Neuronal stem cell (in vitro differentiated cells): Measurements from ENCODE around the gene MOCS1.
A peak's percentile ranks its signal among the peaks of the same experiment; 100 is the strongest.

Source experiments
- DNase-seq: peaks from one replicate; pipeline ENCODE4 v3.0.0-alpha.2; 2013; ENCODE audit warnings: low spot score
- H2AFZ ChIP-seq: one replicate; pipeline ENCODE4 v1.6.1; 2013; ENCODE audit warnings: mild to moderate bottlenecking, low read length, inconsistent platforms
- H2AK5ac ChIP-seq: 2 replicates; pipeline ENCODE4 v1.6.1; 2013; ENCODE audit warnings: low read depth, mild to moderate bottlenecking, inconsistent platforms, low read length, moderate library complexity, mixed read lengths
- H2BK120ac ChIP-seq: 2 replicates; pipeline ENCODE4 v1.6.1; 2013; ENCODE audit warnings: low read depth, mild to moderate bottlenecking, inconsistent platforms, low read length, moderate library complexity, mixed read lengths
- H2BK12ac ChIP-seq: one replicate; pipeline ENCODE4 v1.6.1; 2013; ENCODE audit warnings: low read length, inconsistent platforms
- H2BK15ac ChIP-seq: 2 replicates; pipeline ENCODE4 v1.6.1; 2013; ENCODE audit warnings: mild to moderate bottlenecking, low read length, inconsistent platforms, mixed read lengths
- H2BK5ac ChIP-seq: one replicate; pipeline ENCODE4 v1.6.1; 2013; ENCODE audit warnings: inconsistent platforms, mild to moderate bottlenecking, low read length, moderate library complexity
- H3K14ac ChIP-seq: one replicate; pipeline ENCODE4 v1.6.1; 2013; ENCODE audit warnings: low read length, inconsistent platforms
- H3K18ac ChIP-seq: 2 replicates; pipeline ENCODE4 v1.6.1; 2013; ENCODE audit warnings: low read length, inconsistent platforms
- H3K23ac ChIP-seq: 2 replicates; pipeline ENCODE4 v1.6.1; 2013; ENCODE audit warnings: low read depth, mild to moderate bottlenecking, mixed read lengths, low read length, inconsistent platforms; ENCODE audit not compliant: poor library complexity
- H3K27ac ChIP-seq: replicated peaks from 3 replicates; pipeline ENCODE4 v1.5.1; 2013; ENCODE audit warnings: low read length, inconsistent platforms
- H3K27me3 ChIP-seq, 3 experiments: 2 replicates each; pipeline ENCODE4 v1.6.1; 2013; ENCODE audit warnings: low read length in 3 of 3, mild to moderate bottlenecking in 2 of 3, inconsistent platforms in 1 of 3, low read depth in 1 of 3, mixed read lengths in 1 of 3, moderate library complexity in 1 of 3; ENCODE audit not compliant: control insufficient read depth in 3 of 3, insufficient read depth in 3 of 3
- H3K36me3 ChIP-seq, 2 donors: replicated peaks in 1 of 2; 2 replicates each; pipeline ENCODE4 v1.6.1; 2013; ENCODE audit warnings: low read length in 2 of 2; ENCODE audit not compliant: control insufficient read depth in 2 of 2, insufficient read depth in 2 of 2
- H3K4ac ChIP-seq: 2 replicates; pipeline ENCODE4 v1.6.1; 2013; ENCODE audit warnings: inconsistent platforms, mild to moderate bottlenecking, low read length, moderate library complexity
- H3K4me1 ChIP-seq, 2 donors: 1 replicate in 1 of 2; 2 replicates in 1 of 2; pipeline ENCODE4 v1.6.1; 2013; ENCODE audit warnings: low read length in 2 of 2, low read depth in 1 of 2; ENCODE audit not compliant: control insufficient read depth in 2 of 2, insufficient read depth in 1 of 2
- H3K4me2 ChIP-seq: one replicate; pipeline ENCODE4 v1.6.1; 2013; ENCODE audit warnings: mild to moderate bottlenecking, low read length, inconsistent platforms; ENCODE audit not compliant: insufficient read depth, poor library complexity, severe bottlenecking
- H3K4me3 ChIP-seq, 2 donors: 2 replicates each; pipeline ENCODE4 v1.5.1; 2013; ENCODE audit warnings: low read length in 2 of 2, mild to moderate bottlenecking in 2 of 2, inconsistent platforms in 1 of 2, moderate library complexity in 1 of 2
- H3K79me1 ChIP-seq: one replicate; pipeline ENCODE4 v1.6.1; 2013; ENCODE audit warnings: low read depth, mild to moderate bottlenecking, inconsistent platforms, low read length, moderate library complexity
- H3K9ac ChIP-seq: one replicate; pipeline ENCODE4 v1.6.1; 2013; ENCODE audit warnings: mild to moderate bottlenecking, low read depth, low read length, inconsistent platforms; ENCODE audit not compliant: poor library complexity
- H3K9me3 ChIP-seq, 2 donors: replicated peaks in 1 of 2; 2 replicates each; pipeline versions ENCODE3 to v1.6.1; 2013; ENCODE audit warnings: low read length in 2 of 2, mild to moderate bottlenecking in 2 of 2, inconsistent platforms in 1 of 2, low read depth in 1 of 2, mixed read lengths in 1 of 2, moderate library complexity in 1 of 2; ENCODE audit not compliant: control insufficient read depth in 2 of 2, insufficient read depth in 1 of 2
- H4K8ac ChIP-seq: one replicate; pipeline ENCODE4 v1.6.1; 2013; ENCODE audit warnings: low read depth, mild to moderate bottlenecking, inconsistent platforms, low read length, moderate library complexity
- H4K91ac ChIP-seq: one replicate; pipeline ENCODE4 v1.6.1; 2013; ENCODE audit warnings: low read length, low read depth, mild to moderate bottlenecking, inconsistent platforms; ENCODE audit not compliant: poor library complexity
- WGBS, 2 donors: extraction: QIAGEN DNeasy Blood & Tissue Kit; methylation state at CpG; one replicate each; pipeline ENCODE4 v1.1.7; 2013; ENCODE audit warnings: missing lambda C conversion rate in 2 of 2, mixed read lengths in 1 of 2; ENCODE audit not compliant: insufficient read length in 2 of 2, insufficient replicate concordance in 1 of 2; ENCODE audit errors: extremely low coverage in 2 of 2; 5-methylcytosine and 5-hydroxymethylcytosine counted together

MOCS1 gene

DNA sequence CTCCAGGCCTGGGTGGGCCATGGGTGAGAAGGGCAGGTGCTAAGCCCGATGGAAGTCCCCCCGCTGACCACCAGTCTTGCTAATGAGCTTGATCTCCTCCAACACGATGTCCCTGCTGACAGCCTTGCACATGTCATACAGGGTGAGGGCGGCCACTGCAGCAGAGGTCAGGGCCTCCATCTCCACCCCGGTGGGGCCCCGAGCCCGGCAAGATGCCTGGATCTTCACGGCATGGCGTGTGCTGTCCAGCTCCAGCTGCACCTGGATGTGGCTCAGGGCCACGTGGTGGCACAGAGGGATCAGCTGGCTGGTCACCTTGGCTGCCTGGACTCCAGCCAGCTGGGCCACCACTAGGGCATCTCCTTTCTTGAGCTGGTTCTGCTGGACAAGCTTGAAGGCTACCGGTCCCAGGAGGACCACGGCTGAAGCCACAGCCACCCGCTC, 27.9 kb downstream of the MOCS1 start:
- DNase-seq, result no peak
- H2BK15ac ChIP-seq, result no peak overlapping the region
- no peak overlapping the region for H3K27ac ChIP-seq
- H2AFZ ChIP-seq, result no peak overlapping the region
- H2BK5ac ChIP-seq, result no peak overlapping the region
- no peaks in the 10 kb centered on the region for H3K27me3 ChIP-seq
- no peak overlapping the region for H2AK5ac ChIP-seq
- no peak overlapping the region for H2BK12ac ChIP-seq
- no peak overlapping the region for H3K18ac ChIP-seq
- no peaks in the 10 kb centered on the region for H3K4me1 ChIP-seq
- H3K14ac ChIP-seq, result no peak overlapping the region
- H4K8ac ChIP-seq, result no peak overlapping the region
- no peak overlapping the region for H2BK120ac ChIP-seq
- no peak overlapping the region for H4K91ac ChIP-seq
- H3K23ac ChIP-seq, result no peak overlapping the region
- H3K4me2 ChIP-seq, result no peak overlapping the region
- H3K9ac ChIP-seq, result peak overlapping the region; percentile 25
- H3K4ac ChIP-seq, result no peak overlapping the region
- no peaks in the 10 kb centered on the region for H3K79me1 ChIP-seq
- no peaks in the 10 kb centered on the region for H3K9me3 ChIP-seq
- no CpG with 5 or more reads among the region's 13 CpGs for WGBS, 2 donors
- H3K36me3 ChIP-seq, result peaks cover 0 to 9% of the 10 kb centered on the region in 2 donors
- no peak overlapping the region for H3K4me3 ChIP-seq

GRCh38 chr6:39905640-39905975, 28.7 kb downstream of the MOCS1 start:
- Histone ChIP-seq H4K8ac (no peak overlapping the region), H3K4me2 (no peak overlapping the region), H2BK5ac (no peak overlapping the region), H3K79me1 (no peaks in the 10 kb centered on the region), H4K91ac (no peak overlapping the region), H2BK12ac (no peak overlapping the region), H3K36me3 (peaks cover 0 to 9% of the 10 kb centered on the region in 2 donors), H2AK5ac (no peak overlapping the region), H3K9ac (no peak overlapping the region), H2BK120ac (no peak overlapping the region), H3K4me1 (no peaks in the 10 kb centered on the region), H3K27ac (no peak overlapping the region), H3K4ac (no peak overlapping the region), H2BK15ac (no peak overlapping the region), H3K23ac (no peak overlapping the region), H3K4me3 (no peak overlapping the region), H3K9me3 (no peaks in the 10 kb centered on the region), H3K14ac (no peak overlapping the region), H3K18ac (no peak overlapping the region), H2AFZ (no peak overlapping the region), H3K27me3 (no peaks in the 10 kb centered on the region)
- WGBS, 2 donors, result no CpG with 5 or more reads among the region's 4 CpGs
- DNase-seq, result no peak

DNA sequence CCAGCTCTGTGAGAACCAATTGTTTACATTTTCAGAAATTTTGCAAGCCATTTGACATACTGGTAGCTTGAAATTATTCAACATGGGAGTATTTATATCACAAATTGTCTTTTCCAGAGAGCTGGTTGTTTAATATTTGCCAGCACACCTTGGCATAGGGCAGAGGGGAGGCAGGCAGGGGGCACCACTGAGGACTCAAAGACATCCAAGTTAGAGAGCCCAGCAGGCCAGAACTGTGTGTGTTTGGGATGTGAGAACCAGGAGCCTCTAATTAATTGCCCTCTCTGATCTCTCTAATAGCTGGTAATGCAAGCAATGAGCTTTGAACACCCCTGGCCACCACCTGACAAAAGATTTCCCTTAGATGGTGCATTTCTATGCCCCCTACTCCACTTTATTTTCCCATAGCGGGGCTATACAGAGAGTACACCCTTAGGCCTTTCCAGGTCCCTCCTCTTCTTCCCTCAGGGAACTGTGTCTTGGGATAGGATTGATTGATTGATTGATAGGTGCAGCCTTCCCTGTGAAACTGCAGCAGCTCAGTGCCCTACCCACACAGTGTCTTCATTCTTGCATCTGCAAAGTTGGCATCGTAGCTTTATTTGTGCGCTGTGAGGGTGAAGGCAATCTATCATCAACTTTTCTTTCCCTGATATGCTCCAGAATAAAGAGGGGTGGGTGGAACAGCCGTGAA, 29.2 kb downstream of the MOCS1 start:
- H3K27me3 ChIP-seq, result no peaks in the 10 kb centered on the region
- no peak overlapping the region for H3K4me3 ChIP-seq
- no peaks in the 10 kb centered on the region for H3K4me1 ChIP-seq
- peaks cover 0 to 9% of the 10 kb centered on the region in 2 donors for H3K36me3 ChIP-seq
- no peak overlapping the region for H2BK15ac ChIP-seq
- H2AK5ac ChIP-seq, result no peak overlapping the region
- H2BK12ac ChIP-seq, result no peak overlapping the region
- H4K91ac ChIP-seq, result no peak overlapping the region
- no peaks in the 10 kb centered on the region for H3K79me1 ChIP-seq
- no peak overlapping the region for H3K23ac ChIP-seq
- H3K9ac ChIP-seq, result no peak overlapping the region
- no peak overlapping the region for H4K8ac ChIP-seq
- H2AFZ ChIP-seq, result no peak overlapping the region
- no CpG with 5 or more reads among the region's 4 CpGs for WGBS, 2 donors
- H3K4ac ChIP-seq, result no peak overlapping the region
- no peak overlapping the region for H3K18ac ChIP-seq
- no peak overlapping the region for H2BK5ac ChIP-seq
- no peak overlapping the region for H2BK120ac ChIP-seq
- no peak overlapping the region for H3K4me2 ChIP-seq
- H3K9me3 ChIP-seq, result no peaks in the 10 kb centered on the region
- no peak for DNase-seq
- no peak overlapping the region for H3K27ac ChIP-seq
- H3K14ac ChIP-seq, result no peak overlapping the region

DNA sequence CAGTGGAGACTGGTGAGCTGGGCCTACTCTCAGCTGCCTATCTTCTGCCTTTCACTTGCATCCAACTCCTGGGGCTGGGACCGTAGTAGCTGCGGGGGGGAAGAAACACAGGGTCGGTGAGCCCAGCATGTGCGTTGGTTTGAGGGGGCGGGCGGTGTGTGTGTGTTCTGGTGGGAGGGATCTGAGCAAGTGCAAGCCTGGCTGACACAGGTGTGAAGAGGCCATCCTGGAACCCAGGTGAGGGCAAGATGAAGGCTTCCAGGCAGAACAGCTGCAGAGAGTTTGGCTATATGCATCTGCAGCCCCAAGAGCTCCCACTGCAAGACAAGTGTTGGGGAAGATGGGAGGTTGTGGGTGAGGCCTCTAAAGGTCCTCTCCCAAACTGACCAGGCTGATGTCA, 30.6 kb downstream of the MOCS1 start:
- H3K9ac ChIP-seq, result no peak overlapping the region
- peak overlapping the region; percentile 56 for H3K23ac ChIP-seq
- H3K4ac ChIP-seq, result no peak overlapping the region
- H2BK15ac ChIP-seq, result no peak overlapping the region
- H3K36me3 ChIP-seq, result peaks cover 0 to 9% of the 10 kb centered on the region in 2 donors
- H3K27me3 ChIP-seq, result no peaks in the 10 kb centered on the region
- no peak overlapping the region for H3K4me3 ChIP-seq
- H2AFZ ChIP-seq, result no peak overlapping the region
- no peak overlapping the region for H4K91ac ChIP-seq
- H2BK120ac ChIP-seq, result no peak overlapping the region
- no peak overlapping the region for H3K4me2 ChIP-seq
- no peak for DNase-seq
- no peak overlapping the region for H3K14ac ChIP-seq
- H2BK5ac ChIP-seq, result no peak overlapping the region
- no peak overlapping the region for H2BK12ac ChIP-seq
- WGBS, 2 donors, result no CpG with 5 or more reads among the region's 6 CpGs
- H3K79me1 ChIP-seq, result no peaks in the 10 kb centered on the region
- no peak overlapping the region for H3K27ac ChIP-seq
- no peak overlapping the region for H2AK5ac ChIP-seq
- H3K4me1 ChIP-seq, result no peaks in the 10 kb centered on the region
- H4K8ac ChIP-seq, result no peak overlapping the region
- no peak overlapping the region for H3K18ac ChIP-seq
- no peaks in the 10 kb centered on the region for H3K9me3 ChIP-seq
